ENCODE measurements around the gene CCDC7.
"Not testable (repeated sequence)": the region's sequence is repeated elsewhere in the genome, so short reads cannot be mapped to it uniquely, and the experiment has no call there.

CCDC7 gene

GRCh38 chr10:32891261-32891660 lies 445.3 kb downstream of the CCDC7 start:
- DNase-seq (ENCODE audit: low spot score), result no peak
- TF ChIP-seq CTCF (IDR thresholded peaks at IDR 0.05; ENCODE audit: borderline replicate concordance, control extremely low read depth, extremely low read depth, insufficient read depth, missing control alignments), result no peak
- in situ Hi-C loops (cut with MboI; ENCODE audit: low sequenced_read_pairs, unreplicated experiment), result no loop called here

DNA sequence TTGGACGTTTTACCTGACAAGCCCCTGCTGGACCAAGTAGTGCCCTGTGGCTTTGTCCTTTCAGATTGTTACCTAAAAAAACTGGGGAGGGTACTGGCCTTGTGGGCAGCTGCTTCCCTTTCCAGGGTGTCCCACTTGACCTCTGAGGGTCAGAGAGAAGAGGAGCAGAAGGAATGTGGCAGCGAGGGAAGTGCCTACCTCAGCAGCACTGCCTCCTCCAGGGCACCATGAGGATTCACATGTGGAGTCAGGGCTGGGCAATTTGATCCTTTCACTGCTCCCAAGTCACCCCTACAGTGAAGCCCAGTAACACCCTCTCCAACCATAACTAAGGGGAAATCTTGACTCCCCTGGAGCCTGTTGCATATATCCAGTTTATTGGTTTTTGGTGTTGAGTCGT lies 447.5 kb downstream of the CCDC7 start:
- DNase-seq (ENCODE audit: low spot score), result no peak
- no peak for TF ChIP-seq CTCF (IDR thresholded peaks at IDR 0.05; ENCODE audit: borderline replicate concordance, control extremely low read depth, extremely low read depth, insufficient read depth, missing control alignments)
- in situ Hi-C loops (cut with MboI; ENCODE audit: low sequenced_read_pairs, unreplicated experiment), result no loop called here

DNA sequence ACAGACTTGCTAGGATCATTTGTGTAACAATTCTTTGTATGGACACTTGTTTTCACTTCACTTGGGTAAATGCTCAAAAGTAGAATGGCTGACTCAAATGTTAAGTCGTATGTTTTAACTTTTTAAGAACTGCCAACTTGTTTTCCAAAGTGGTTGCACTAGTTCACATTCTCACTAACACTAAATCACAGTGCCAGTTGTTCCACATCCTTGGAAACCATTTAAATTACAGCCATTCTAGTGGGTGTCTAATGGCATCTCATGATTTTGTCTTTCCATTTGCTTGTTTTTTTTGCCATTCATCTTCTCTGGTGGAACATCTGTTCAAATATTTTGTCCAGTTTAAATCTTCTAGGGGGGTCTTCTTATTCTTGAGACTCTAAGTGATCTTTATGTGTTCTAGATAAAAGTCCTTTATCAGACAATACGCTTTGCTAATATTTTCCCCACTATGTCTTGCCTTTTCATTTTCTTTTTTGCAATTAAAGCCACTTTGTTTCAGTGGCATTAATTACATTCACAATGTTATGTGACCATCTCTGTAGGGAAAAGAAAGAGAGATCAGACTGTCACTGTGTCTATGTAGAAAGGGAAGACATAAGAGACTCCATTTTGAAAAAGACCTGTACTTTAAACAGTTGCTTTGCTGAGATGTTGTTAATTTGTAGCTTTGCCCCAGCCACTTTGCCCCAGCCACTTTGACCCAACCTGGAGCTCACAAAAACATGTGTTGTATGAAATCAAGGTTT lies 448.1 kb downstream of the CCDC7 start:
- DNase-seq (ENCODE audit: low spot score), result no peak
- in situ Hi-C loops (cut with MboI; ENCODE audit: low sequenced_read_pairs, unreplicated experiment), result no loop called here
- no peak for TF ChIP-seq CTCF (IDR thresholded peaks at IDR 0.05; ENCODE audit: borderline replicate concordance, control extremely low read depth, extremely low read depth, insufficient read depth, missing control alignments)

DNA sequence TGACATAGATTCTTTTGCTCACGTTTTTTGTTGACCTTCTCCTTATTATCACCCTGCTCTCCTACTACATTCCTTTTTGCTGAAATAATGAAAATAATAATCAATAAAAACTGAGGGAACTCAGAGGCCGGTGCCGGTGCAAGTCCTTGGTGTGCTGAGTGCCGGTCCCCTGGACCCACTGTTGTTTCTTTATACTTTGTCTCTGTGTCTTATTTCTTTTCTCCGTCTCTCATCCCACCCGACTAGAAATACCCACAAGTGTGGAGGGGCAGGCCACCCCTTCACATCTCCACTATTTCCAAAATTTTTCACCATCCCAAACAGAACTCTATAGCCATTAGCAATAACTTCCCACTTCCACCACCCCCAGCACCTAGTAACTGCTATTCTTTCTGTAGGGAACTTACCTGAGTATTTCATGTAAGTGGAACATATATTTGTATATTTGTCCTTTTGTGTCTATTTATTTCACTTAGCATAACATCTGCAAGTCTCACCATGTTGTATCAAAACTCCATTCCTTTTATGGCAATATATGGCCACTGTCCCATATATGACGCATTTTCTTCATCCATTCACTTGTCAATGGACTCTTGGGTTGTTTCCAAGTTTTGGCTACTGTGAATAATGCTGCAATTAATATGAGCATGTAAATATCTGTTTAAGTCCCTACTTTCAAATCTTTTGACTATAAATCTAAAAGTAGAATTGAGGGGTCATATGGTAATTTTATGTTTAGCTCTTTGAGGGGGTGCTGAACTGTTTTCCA lies 449.4 kb downstream of the CCDC7 start:
- in situ Hi-C loops (cut with MboI; ENCODE audit: low sequenced_read_pairs, unreplicated experiment); DNase-seq (ENCODE audit: low spot score): not testable (repeated sequence)

- DNase-seq (ENCODE audit: low spot score), result no peak
- TF ChIP-seq CTCF (IDR thresholded peaks at IDR 0.05; ENCODE audit: borderline replicate concordance, control extremely low read depth, extremely low read depth, insufficient read depth, missing control alignments), result no peak
- in situ Hi-C loops (cut with MboI; ENCODE audit: low sequenced_read_pairs, unreplicated experiment), result no loop called here
These were observed 455.9 kb downstream of the CCDC7 start for GRCh38 chr10:32901815-32902214.

DNA sequence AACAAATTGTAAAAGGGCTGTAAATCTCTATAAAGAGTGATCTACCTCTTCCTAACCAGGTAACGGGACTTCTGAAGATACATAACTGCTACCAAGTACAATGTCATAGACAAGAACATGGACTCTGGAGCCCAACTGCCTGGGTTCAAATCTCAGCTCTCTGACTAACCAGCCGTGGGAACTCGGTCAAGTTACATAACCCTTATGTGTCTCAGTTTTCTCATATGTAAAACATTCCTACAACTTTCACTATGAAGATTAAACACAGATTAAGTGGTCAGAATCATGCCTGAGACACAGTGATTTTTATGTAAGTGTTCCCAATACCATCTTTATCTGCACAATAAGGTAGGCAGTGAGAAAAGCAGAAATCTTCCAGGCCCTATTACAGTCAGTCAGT lies 459.5 kb downstream of the CCDC7 start:
- no peak for DNase-seq (ENCODE audit: low spot score)
- in situ Hi-C loops (cut with MboI; ENCODE audit: low sequenced_read_pairs, unreplicated experiment), result no loop called here
- TF ChIP-seq CTCF (IDR thresholded peaks at IDR 0.05; ENCODE audit: borderline replicate concordance, control extremely low read depth, extremely low read depth, insufficient read depth, missing control alignments), result no peak

DNA sequence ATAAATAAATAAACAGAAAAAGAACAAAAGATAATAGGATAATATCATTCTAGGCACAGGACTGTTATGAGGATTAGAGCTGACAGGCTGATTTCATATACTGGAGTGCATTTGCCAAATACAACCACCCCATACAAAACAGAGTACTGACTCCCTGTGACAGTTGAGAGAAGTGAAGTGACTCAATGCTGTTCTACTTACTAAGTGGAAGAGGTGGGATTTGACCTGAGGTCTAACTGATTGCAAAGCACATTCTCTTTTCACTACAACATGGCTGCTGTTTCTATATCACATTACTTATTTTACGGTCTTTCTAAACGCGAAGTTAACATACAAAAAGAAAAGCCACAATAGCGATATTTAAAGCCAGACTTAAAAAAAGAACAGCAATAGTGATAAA lies 460.7 kb downstream of the CCDC7 start:
- in situ Hi-C loops (cut with MboI; ENCODE audit: low sequenced_read_pairs, unreplicated experiment), result no loop called here
- TF ChIP-seq CTCF (IDR thresholded peaks at IDR 0.05; ENCODE audit: borderline replicate concordance, control extremely low read depth, extremely low read depth, insufficient read depth, missing control alignments), result no peak
- no peak for DNase-seq (ENCODE audit: low spot score)
